HG02623 (cell line): Measurements from ENCODE around the gene GRIK4.

Source experiments
- ATAC-seq: cut with Tn5 transposase; IDR thresholded peaks from one replicate; pipeline ENCODE4 v1.9.1; 2021; ENCODE audit warnings: moderate library complexity; ENCODE audit not compliant: unreplicated experiment

GRIK4 gene

DNA sequence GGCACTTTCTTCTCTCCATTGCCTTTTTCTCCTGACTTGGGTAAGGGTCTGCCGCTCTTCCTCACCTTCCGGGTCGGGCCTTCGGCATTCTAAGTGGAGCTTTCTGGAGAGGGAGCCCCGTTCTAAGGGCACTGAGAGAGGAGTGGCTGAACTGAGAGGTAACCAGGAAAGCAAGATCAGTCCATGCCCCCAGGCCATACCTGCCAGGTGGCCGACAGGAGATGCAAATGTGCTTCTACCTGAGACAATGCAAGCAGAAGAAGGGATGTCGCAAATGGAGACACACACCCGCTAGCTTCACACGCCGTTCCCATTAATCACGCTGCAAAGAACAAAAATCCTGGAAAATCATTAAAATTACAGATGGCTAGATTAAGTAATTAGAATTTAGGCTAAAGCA lies 356.0 kb downstream of the GRIK4 start:
- no peak for ATAC-seq

DNA sequence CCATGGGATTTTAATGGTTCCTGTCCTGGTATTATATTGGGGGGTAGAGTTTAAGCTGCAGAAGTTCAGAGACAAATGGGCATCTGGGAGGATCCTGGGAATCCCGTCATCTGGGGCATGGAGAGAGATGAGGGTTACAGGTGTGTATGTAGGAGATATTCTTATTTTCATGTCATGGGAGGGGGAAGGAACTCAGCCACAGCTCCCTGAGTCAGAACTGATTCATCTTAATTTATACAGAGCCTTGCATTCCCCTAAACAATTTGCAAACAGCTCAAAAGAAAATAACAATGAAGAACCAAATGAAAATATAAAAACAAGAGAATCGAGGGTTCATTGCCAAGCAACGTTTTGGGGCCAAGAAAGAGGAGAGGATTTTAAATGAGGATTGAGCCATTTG lies 356.4 kb downstream of the GRIK4 start:
- no peak for ATAC-seq

DNA sequence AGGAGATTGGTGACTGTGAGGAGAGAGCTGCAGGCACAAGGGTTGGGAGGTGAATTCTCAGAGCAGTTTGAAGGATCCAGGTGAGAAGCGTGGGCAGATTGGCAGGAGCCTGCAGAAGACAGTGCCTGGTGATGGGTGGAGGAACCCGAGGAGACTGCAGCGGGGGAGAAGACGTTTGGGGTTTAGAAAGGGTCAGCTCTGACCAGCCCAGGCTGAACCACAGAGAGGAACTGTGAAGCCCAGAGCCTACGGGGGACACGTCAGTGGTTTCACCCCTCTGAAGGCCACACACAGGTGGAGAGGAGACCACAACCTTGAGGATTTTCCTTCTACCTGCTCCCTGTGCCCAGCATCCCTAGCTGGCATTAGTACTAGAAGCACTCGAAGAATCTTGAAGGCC lies 357.5 kb downstream of the GRIK4 start:
- no peak for ATAC-seq

DNA sequence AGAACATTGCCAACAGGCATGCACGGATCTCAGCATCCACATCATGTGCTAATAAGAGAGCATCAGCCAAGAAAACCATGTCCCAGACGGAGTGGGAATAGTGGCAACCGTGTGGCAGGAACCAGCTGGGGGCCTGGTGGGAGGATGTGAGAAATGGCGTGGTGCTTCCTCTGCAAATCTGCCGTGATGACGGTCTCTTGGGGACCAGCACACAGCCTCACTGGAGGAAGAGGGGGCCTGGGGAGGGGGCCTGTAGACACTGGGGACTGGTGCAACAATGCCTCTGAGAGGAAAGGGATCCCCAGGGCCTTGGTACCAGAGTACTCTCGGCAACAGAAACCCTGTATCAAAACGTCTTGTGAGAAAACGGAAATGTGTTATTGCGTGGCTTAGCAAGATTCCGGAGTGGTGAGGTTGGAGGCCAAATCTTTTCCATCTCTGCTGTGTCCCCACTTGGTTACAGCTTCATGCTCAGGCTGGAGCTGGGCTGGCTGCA lies 358.0 kb downstream of the GRIK4 start:
- no peak for ATAC-seq

DNA sequence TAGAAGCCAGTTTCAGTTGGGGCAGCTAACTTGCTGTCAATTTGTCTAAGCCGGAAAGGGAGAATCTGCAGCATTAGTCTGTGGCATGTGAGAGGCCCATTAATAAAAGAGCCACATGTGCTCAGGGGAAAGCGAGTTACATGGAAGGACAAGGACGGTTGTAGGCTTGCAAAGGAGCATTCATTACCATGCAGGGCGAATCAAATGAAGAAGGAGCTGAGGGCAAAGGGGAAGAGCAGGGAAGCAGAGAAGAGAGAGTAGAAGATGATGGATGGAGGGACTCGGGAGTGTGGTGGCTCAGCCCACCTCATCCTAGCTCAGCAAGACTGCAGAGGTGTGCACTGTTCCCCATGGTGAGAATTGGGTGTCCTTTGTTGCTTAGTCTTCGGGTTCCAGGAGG lies 359.6 kb downstream of the GRIK4 start:
- ATAC-seq: no peak

DNA sequence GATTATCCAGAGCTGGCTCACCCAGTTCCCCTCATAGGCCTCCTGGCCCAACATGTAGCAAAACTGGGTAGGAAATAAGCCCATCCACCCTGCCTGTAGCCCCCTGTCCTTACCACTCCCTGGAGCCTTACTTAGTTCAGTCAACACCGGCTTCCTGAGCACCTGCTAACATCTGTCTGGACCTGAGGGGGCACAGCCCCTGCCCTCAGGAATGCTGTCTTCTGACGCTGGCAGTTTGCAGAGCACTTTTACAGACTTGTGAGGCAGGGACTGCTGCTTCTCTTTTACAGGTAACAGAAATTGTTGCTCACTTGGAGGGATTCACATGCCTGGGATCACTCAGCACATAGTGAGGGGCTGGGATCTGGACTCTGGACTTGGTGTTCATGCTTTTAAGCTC lies 360.4 kb downstream of the GRIK4 start:
- no peak for ATAC-seq

DNA sequence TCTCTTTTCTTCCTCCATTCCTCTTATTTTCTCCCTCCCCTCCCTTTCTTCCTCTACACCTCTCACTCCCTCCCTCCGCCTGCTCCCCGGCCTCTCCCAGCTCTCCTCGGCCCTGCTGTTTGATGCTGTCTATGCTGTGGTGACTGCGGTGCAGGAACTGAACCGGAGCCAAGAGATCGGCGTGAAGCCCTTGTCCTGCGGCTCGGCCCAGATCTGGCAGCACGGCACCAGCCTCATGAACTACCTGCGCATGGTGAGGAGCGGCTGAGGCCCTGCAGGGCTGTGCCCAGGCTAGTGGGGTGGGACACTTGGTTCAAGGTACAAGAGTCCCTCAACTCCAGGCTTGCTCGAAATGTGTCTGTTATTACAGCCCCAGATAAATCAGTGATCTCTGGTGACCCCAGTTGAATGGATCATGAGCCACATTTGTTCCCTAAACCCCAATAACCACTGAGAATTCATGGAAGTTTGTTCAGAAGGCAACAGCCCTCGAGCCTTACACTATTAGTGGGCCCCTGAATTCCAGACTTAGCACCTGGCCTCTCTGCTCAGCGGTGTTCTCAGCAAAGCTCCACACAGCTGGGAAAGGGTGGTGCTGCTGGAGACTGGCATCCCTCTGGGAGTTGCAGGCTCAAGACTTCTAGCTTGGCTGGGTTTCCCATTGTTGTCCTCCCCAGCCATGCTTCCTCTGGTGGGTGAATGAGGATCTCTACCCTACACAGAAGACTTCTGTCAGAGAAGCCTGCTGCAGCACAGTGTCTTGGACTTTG lies 362.6 kb downstream of the GRIK4 start:
- no peak for ATAC-seq

DNA sequence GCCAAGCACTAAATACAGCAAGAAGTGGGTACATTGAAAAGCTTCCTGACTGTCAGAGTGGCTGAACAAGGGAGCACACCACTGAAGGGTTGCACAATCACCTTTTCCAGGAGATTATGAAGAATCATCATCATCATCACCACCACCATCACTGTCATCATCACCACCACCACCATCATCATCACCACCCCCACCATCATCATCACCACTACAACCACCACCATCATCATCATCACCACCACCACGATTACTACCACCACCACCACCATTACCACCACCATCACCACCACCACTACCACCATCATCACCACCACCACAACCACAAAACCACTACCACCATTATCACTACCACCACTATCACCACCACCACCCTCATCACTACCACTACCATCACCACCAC lies 364.4 kb downstream of the GRIK4 start:
- ATAC-seq: no peak

DNA sequence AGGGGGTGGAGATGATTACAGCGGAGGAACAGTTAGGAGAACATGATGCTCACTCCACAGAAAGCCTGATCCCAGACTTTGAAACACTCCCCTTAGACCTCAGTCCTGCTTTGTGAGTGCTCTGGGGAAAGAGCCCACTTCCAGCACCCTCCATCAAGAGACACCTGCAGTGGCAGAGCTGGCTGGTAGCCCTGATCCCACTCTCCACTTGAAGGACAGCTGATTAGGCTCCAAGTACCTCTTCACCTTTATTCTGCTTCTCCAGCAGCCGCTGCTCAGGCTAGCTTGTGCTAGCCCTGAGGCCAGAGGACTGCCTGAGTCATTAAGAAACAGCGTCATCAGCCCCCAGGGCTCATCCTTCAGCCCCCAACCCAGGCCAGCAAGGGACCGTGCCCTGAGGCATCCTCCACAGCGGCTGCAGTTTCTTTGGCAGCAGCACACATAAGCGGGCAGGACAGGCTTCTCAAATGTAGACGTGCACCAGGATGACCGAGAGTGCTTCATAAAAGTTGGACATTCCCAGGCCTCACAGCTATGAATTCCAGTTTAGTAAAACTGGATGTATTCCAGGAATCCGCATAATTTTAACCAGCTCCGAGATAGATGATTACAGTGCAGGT lies 366.3 kb downstream of the GRIK4 start:
- ATAC-seq: no peak

DNA sequence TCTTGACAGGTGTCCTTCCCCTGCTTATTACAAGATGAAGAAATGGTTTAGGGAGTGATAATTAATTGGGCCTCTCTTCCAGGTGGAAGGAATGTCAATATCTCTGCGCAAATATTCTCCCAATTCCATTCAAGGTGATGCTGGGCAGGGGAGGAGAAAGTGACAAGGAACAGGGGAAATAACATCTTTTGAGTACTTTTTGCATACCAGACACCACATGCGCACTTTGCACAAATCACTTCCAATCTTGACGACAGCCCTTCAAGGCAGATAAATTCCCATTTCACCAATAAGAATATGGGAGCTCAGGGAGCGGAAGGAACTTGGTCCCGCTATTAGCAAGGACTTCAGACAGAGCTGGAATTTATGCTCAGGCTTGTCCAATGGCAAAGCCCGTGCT lies 367.2 kb downstream of the GRIK4 start:
- ATAC-seq: no peak

DNA sequence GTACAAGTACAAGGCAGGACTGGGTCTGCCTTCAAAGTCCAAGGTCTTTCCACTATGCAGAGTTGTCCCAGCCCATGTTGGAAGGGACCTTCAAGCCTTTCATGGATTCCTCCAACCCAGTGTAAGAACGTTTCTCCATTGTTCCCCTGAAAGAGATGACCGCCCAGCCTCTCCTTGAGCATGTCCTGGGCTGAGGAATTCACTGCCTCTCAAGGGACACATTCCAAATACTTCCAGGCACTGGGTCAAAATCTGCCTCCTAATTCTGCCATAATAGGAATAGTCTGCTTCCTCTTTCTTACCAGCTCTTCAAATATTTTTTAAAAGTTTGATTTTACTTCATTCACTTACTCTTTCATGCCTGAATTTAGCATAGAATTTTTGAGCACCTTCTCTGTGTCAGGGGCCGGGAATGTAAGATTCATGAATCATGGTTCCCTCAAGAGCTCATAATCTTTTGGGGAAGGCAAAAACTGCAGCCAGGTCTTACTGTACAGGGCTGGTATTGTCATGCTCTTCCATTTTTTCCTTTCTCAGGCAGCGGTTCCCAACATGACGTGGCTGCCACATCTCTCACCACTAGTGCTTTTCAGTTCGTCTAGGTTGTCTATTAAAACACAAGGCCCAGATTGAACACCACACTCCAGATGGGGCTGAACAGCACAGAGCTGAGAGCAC lies 369.1 kb downstream of the GRIK4 start:
- ATAC-seq: no peak

DNA sequence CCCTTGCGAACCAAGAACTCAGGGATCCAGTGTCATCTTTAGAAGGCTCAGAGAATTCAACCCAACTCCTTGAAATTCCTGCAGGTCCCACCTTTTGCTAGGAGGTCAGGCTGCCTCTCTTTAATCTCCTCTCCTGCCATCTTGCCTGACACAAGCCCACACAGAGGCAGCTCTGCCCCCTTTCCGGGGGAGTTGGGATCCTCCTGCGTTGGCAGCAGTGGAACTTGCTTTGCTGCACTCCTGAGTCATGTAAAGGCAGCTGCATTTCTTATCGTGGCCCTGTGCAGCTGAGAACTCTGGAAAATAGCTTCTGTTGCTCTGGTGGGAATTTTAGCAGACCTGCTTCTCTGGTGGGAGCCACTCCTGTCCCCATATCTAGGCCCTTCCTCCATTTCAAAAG lies 370.0 kb downstream of the GRIK4 start:
- no peak for ATAC-seq

DNA sequence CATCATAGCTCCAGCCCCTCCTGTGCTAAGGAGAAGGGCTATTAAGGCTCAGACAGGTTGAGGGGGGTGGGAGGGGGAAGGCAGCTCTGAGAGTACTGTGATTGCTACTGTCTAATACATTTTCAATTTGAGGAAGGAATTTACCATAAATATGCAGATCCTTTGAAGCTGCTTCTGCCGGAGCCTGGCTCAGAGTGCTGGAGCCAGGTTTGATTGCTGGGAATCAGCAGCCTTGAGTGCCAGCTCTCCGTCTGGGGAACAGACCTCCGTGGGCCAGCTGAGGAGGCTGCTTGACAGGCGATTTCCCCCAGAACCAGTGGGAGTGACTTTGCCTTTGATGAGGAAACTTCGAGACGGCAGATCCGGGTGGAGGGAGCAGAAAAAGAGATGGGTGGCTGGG lies 370.6 kb downstream of the GRIK4 start:
- ATAC-seq: no peak

DNA sequence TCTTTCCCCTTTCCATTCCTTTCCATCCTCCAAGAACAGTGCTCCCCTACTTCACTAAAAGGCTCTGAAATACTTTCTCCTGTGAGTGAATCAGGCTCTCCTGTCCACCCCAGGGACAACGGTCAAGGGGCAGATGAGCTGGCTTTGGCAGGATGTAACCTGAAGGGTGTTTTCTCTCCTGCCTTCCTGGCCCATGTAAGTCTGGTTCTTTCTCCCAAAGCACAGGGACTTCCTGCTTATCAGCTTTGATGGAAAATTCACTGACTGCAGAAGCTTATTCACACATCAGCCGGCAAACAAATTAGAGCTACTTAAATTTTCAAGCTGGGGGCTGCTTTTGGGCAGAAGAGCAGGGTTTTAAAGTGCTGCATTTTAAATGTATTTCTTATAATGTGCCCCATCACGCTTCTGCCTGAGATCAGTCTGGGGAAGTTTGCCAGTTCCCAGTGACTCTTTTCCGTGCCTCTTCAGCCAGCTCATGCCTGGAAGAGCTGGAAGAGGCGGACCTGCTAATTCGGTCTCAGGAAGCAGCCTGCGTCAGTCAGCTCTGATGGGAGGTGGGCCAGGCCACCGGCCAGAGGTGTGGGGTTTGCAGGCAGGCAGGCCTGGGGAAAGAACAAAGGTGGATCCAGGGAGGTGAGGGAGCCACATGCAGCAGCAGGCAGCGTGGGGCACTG lies 372.0 kb downstream of the GRIK4 start:
- no peak for ATAC-seq

DNA sequence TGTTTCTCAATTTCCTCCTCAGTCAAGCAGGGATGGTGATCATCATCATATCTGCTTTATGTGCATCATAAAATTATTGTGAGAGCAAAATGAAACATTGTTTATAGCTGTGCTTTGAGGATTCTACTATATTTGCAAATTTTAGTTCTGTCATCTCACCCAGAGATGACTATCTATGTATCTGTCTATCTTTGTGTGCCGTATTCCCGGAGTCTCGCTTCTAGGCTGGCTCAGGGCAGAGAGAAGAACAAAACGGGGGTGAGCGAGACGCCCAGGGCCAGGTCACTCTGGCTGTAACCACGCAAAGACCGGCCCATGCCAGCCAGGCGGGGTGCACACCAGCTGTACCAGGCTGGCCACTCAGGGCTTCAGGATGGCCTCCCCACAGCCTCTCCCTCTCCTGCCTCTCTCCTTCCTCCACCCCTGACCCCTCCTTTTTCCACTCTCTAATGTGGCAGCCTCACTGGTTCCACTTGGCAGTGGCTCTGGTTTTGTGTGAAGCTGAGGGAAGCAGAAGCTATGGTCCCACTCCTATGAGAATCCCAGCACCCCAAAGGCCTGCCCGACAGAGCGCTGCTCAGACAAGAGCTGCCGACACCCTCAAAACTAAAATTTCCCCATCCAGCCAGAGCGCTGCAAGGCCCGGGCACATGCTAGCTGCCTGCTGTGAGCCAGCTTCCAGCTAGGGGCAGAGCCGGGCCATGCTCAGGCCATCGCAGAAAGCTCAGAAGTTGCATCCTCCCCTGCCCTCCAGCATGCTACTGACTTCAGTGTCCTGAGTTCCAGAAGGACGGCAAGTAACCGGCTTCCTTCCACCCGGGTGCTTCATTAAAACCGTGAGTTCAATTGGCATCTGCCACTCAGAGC lies 372.8 kb downstream of the GRIK4 start:
- no peak for ATAC-seq

DNA sequence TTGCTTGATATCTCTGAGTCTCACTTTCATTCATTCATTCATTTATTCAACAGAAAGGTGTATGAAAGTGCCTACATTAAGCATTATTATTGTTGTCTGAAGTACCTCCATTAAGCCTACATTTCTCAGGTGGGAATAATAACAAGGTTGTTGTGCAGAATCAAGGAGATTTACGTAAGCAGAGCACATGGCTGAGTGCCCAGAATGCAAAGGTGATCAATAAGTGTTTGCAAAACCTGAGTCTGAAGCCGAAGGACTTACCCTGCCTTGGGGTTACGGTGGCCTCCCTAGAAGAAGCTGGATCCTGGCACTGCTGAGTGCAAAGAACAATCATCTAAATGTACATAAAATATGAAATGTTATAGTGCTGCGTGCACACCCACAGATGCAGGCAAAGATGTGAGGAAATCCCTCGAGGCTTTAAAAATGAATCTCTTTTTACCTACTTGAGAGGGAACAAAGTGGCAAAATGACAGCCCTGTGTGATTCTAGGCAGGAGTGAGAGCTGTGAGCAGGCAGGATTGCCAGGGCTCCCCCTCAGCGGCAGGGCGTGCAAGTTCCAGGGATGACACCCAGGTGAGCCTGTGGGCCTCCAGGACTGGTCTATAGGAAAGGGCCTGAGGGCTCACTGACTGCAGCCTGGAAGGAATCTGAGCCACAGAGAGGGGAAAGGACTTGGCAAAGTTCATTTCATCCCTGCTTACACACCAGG lies 379.2 kb downstream of the GRIK4 start:
- ATAC-seq: no peak

DNA sequence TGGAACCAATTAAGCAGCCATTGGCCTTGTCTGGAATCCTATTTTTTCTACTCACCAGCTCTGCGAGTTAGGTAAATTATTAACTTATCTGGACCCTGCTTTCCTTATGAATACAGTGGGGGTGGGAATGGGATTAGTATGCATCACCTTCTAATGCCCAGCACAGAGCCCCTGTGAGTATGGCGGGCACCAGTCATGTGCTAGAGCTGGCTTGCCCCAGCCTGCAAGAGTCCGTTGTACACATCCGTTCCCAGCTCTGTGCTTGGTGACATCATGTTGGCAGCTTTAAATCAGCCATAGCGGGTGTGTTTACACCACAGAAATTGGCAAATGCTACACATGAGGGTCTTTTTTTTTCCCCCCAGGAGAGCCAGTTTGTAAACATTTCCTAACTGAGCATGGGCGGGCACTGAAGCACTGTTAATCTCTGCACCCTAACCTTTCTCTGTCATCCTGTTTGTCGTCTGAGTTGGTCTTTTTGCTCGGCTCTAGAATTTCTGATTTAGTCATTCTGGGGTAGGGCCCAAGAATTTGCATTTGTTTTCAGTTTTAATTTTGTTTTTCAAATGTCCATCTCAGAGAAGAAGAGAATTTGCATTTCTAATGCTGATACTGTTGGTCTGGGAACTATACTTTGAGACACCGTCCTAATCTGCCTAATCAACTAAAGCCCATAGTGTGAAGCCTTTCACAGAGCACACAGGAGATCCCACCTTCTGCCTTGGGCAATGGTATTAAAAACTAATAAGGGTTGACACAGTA lies 382.1 kb downstream of the GRIK4 start:
- peak; percentile 45 for ATAC-seq

DNA sequence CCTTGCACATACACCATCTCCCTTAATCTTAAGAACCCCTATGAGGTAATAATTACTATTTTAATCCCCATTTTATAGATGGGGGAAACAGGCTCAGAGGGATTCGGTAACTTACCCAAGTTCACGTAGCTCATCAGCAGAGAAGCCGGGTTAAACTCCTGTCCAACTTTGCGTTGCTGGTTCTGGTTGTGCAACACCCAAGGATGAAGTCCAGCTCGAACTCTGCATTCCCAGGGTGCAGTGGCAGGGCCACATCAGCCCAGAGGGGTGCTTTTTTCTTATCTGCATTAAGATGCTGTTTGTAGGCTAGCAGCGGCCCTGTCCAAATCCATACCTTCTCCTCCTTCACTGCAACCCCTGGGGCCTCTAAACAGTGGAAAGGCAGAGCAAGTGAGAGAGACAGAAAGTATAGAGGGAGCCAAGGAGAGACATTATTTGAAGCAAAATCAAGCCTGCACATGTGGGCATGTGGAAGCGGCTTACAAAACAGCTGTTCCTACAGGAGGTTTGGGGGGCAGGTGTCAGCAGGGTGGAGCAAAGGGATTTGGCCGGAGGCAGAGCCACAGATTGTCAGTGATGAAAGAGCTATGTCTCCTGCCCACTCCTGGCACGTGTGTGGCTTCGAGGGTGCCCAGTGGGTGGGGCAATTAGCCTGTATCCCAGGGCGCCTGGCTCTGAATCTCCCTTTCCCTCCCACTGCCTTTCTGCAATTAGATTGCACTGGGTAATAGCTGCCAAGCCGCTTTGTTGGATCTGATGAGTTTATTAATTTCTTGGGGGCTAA lies 382.8 kb downstream of the GRIK4 start:
- no peak for ATAC-seq
